K562 (cell line): ENCODE measurements around the gene CKLF. TPM values are rescaled to one million over a fixed set of nuclear protein-coding genes. Genes with fewer than 3 reads are reported as not detected.

Experiments used
- ARID1B ChIP-seq: fragments of 450-650 bp; IDR thresholded peaks from 2 replicates; pipeline ENCODE4 v1.6.1; 2016; ENCODE audit warnings: antibody characterized with exemption, mild to moderate bottlenecking, inconsistent platforms
- ATF1 ChIP-seq, 2 experiments: fragments of 450-650 bp in 1 of 2; IDR thresholded peaks; 2 replicates each; pipeline ENCODE4 v1.6.1; 2016; ENCODE audit warnings: missing compliant biosample characterization in 1 of 2, missing genetic modification characterization in 1 of 2
- BCOR ChIP-seq: fragments of 450-650 bp; IDR thresholded peaks from 2 replicates; pipeline ENCODE4 v1.6.1; 2016
- BRD9 ChIP-seq: fragments of 450-650 bp; IDR thresholded peaks from 2 replicates; pipeline ENCODE4 v1.6.1; 2018; ENCODE audit warnings: low read depth; ENCODE audit not compliant: partially characterized antibody
- HDAC8 ChIP-seq: fragments of 450-650 bp; IDR thresholded peaks from 2 replicates; pipeline ENCODE4 v1.6.1; 2016; ENCODE audit warnings: mild to moderate bottlenecking, missing genetic modification characterization, moderate library complexity, missing compliant biosample characterization
- L3MBTL2 ChIP-seq: fragments of 450-650 bp; IDR thresholded peaks from 2 replicates; pipeline ENCODE4 v1.6.1; 2016; ENCODE audit warnings: mild to moderate bottlenecking, moderate library complexity
- MAFF ChIP-seq: IDR thresholded peaks from 2 replicates; pipeline ENCODE4 v1.6.1; 2012; ENCODE audit warnings: low read length, improper control_type of control experiment
- NR3C1 ChIP-seq: sonication (generic); formaldehyde crosslinking; IDR thresholded peaks from 2 replicates; pipeline ENCODE4 v1.8.1; 2022; ENCODE audit warnings: missing genetic modification reagents
- SP1 ChIP-seq: sonication (generic); formaldehyde crosslinking; IDR thresholded peaks from 2 replicates; pipeline ENCODE4 v1.8.1; 2022; ENCODE audit warnings: mild to moderate bottlenecking, missing genetic modification reagents
- SREBF2 ChIP-seq: sonication (generic); formaldehyde crosslinking; IDR thresholded peaks from 2 replicates; pipeline ENCODE4 v1.4.0; 2020; ENCODE audit warnings: mild to moderate bottlenecking, missing genetic modification reagents
- TCF7 ChIP-seq: sonication (generic); IDR thresholded peaks from 2 replicates; pipeline ENCODE4 v1.6.1; 2016; ENCODE audit warnings: antibody characterized with exemption, borderline replicate concordance
- ZEB2 ChIP-seq: fragments of 450-650 bp; IDR thresholded peaks from 2 replicates; pipeline ENCODE4 v1.6.1; 2016
- ZNF764 ChIP-seq: fragments of 250-450 bp; sonication (Bioruptor Pico); IDR thresholded peaks from 2 replicates; pipeline ENCODE4 v1.4.0; 2020; ENCODE audit warnings: low read depth, mild to moderate bottlenecking, moderate library complexity
- polyA plus RNA-seq, 8 experiments: library from polyadenylated mRNA; depleted of rRNA in 4 of 8; stranded (reverse) in 5 of 8; unstranded in 3 of 8; fragments of >200 nt; fragmentation: Nextera tagmentation in 2 of 8; fragmentation: Illumina TruSeq in 1 of 8; extraction: Ambion mirVana in 2 of 8; extraction: Trizol in 1 of 8; gene quantifications; 2 replicates each; pipeline versions ENCODE4 v1.2.1 to v1.2.3, GENCODE V29; 2011 to 2014; ENCODE audit warnings: inconsistent platforms in 1 of 8, missing spikeins in 1 of 8
- total RNA-seq, 7 experiments: library from RNA; depleted of rRNA in 6 of 7; stranded (reverse); fragments of >200 nt in 6 of 7; fragmentation: Illumina TruSeq in 2 of 7; extraction: Trizol in 2 of 7; gene quantifications; 2 replicates each; pipeline versions ENCODE4 v1.2.1 to v1.2.3, GENCODE V29; 2011 to 2021; ENCODE audit warnings: low replicate concordance in 1 of 7
- TF ChIP-seq, protein P1 (sequence below), 2 experiments: fragments of 450-650 bp in 1 of 2; sonication (generic) in 1 of 2; formaldehyde crosslinking in 1 of 2; IDR thresholded peaks; 2 replicates each; pipeline versions ENCODE4 v1.7.1 to v1.9.0; 2016 to 2022; ENCODE audit warnings: inconsistent platforms in 1 of 2, mild to moderate bottlenecking in 1 of 2, missing genetic modification reagents in 1 of 2
- TF ChIP-seq, protein P2 (sequence below), 2 experiments: IDR thresholded peaks; 2 replicates each; pipeline ENCODE4 v1.6.1; 2011; ENCODE audit warnings: borderline replicate concordance in 1 of 2, control low read depth in 1 of 2, low read depth in 1 of 2, low read length in 1 of 2, mild to moderate bottlenecking in 1 of 2, mixed read lengths in 1 of 2, moderate library complexity in 1 of 2; ENCODE audit not compliant: insufficient read depth in 1 of 2, insufficient read length in 1 of 2, poor library complexity in 1 of 2, severe bottlenecking in 1 of 2; ENCODE audit errors: extremely low read depth in 1 of 2
- TF ChIP-seq, protein P3 (sequence below): fragments of 200-400 bp; formaldehyde crosslinking; IDR thresholded peaks from 2 replicates; pipeline ENCODE4 v1.6.1; 2017; ENCODE audit warnings: mild to moderate bottlenecking, low read depth, low read length, moderate library complexity

The CKLF gene
- total and polyA plus RNA-seq, 9 of the 15 experiments (the other 6 are each of a cell fraction or from before 2014, with no cell fraction given) = 84.8 to 322 (median 118) TPM

DNA sequence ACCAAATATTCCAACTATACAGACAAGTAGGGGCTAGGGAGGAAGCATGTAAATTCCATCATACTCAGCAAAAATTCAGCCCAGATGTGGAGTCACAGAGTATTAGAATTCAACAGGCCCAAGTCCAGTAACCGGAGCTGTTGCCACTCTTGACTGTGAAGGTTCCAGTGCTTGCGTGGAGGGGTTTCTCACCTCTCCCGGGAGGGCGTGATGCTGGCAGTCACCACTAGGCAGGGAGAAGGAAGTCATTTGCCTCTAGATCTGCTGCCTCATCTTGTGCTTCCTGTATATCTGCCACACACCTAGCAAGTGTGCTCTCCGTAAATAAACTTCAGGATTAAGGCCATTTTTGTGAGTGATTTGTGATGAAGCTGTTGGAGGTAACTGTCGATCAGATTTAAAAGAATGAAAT lies 1.0 kb upstream of the CKLF start (continued):
- TF ChIP-seq, protein P1, sequence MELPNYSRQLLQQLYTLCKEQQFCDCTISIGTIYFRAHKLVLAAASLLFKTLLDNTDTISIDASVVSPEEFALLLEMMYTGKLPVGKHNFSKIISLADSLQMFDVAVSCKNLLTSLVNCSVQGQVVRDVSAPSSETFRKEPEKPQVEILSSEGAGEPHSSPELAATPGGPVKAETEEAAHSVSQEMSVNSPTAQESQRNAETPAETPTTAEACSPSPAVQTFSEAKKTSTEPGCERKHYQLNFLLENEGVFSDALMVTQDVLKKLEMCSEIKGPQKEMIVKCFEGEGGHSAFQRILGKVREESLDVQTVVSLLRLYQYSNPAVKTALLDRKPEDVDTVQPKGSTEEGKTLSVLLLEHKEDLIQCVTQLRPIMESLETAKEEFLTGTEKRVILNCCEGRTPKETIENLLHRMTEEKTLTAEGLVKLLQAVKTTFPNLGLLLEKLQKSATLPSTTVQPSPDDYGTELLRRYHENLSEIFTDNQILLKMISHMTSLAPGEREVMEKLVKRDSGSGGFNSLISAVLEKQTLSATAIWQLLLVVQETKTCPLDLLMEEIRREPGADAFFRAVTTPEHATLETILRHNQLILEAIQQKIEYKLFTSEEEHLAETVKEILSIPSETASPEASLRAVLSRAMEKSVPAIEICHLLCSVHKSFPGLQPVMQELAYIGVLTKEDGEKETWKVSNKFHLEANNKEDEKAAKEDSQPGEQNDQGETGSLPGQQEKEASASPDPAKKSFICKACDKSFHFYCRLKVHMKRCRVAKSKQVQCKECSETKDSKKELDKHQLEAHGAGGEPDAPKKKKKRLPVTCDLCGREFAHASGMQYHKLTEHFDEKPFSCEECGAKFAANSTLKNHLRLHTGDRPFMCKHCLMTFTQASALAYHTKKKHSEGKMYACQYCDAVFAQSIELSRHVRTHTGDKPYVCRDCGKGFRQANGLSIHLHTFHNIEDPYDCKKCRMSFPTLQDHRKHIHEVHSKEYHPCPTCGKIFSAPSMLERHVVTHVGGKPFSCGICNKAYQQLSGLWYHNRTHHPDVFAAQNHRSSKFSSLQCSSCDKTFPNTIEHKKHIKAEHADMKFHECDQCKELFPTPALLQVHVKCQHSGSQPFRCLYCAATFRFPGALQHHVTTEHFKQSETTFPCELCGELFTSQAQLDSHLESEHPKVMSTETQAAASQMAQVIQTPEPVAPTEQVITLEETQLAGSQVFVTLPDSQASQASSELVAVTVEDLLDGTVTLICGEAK (IDR thresholded peaks at IDR 0.05) = 0 out of 2 replicates have a peak, but pooled peaks have one; percentile 52
- TF ChIP-seq, protein P1 (CRISPR knock-in tag; IDR thresholded peaks at IDR 0.05) = no peak
- TF ChIP-seq ZEB2 (0 out of 2 replicates have a peak, but pooled peaks have one; percentile 33), ATF1 (CRISPR knock-in tag; IDR thresholded peaks at IDR 0.05) (no peak), ATF1 (tag; IDR thresholded peaks at IDR 0.05) (peak; percentile 21), MAFF (peak; percentile 91), SREBF2 (CRISPR knock-in tag) (no peak), ZNF764 (CRISPR knock-in tag) (peak; percentile 62; the same call in 1 of the 2 replicates), TCF7 (no peak), BCOR (no peak), L3MBTL2 (0 out of 2 replicates have a peak, but pooled peaks have one; percentile 59), HDAC8 (tag) (no peak), SP1 (CRISPR knock-in tag) (0 out of 2 replicates have a peak, but pooled peaks have one; percentile 21), NR3C1 (no peak), BRD9 (peak; percentile 51), ARID1B (peak; percentile 23; the same call in 1 of the 2 replicates)
- TF ChIP-seq, protein P2, sequence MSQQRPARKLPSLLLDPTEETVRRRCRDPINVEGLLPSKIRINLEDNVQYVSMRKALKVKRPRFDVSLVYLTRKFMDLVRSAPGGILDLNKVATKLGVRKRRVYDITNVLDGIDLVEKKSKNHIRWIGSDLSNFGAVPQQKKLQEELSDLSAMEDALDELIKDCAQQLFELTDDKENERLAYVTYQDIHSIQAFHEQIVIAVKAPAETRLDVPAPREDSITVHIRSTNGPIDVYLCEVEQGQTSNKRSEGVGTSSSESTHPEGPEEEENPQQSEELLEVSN (IDR thresholded peaks at IDR 0.05; ENCODE audit: borderline replicate concordance in 1 of 2, extremely low read depth in 1 of 2, insufficient read depth in 1 of 2, insufficient read length in 1 of 2, low read depth in 1 of 2, low read length in 1 of 2, poor library complexity in 1 of 2, severe bottlenecking in 1 of 2) = peak in 1 of 2 experiments; percentile 49
- TF ChIP-seq, protein P3, sequence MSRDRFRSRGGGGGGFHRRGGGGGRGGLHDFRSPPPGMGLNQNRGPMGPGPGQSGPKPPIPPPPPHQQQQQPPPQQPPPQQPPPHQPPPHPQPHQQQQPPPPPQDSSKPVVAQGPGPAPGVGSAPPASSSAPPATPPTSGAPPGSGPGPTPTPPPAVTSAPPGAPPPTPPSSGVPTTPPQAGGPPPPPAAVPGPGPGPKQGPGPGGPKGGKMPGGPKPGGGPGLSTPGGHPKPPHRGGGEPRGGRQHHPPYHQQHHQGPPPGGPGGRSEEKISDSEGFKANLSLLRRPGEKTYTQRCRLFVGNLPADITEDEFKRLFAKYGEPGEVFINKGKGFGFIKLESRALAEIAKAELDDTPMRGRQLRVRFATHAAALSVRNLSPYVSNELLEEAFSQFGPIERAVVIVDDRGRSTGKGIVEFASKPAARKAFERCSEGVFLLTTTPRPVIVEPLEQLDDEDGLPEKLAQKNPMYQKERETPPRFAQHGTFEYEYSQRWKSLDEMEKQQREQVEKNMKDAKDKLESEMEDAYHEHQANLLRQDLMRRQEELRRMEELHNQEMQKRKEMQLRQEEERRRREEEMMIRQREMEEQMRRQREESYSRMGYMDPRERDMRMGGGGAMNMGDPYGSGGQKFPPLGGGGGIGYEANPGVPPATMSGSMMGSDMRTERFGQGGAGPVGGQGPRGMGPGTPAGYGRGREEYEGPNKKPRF = no peak
